ENCODE measurements around the gene LAYN. TPM values are rescaled to one million over a fixed set of nuclear protein-coding genes. Genes with fewer than 3 reads are reported as not detected.

LAYN gene
- total RNA-seq, 1 experiment from 2014 or later, result 18.8 TPM

GRCh38 chr11:111561791-111562325, 21.3 kb downstream of the LAYN start:
- DNase-seq (ENCODE audit: low read depth), result peak; percentile 84

GRCh38 chr11:111562692-111563389, 22.3 kb downstream of the LAYN start:
- no peak for DNase-seq (ENCODE audit: low read depth)

- peak; percentile 61 for DNase-seq (ENCODE audit: low read depth)
These were observed 24.7 kb downstream of the LAYN start for GRCh38 chr11:111565114-111565720.

GRCh38 chr11:111566324-111566723, 25.8 kb downstream of the LAYN start:
- DNase-seq (ENCODE audit: low read depth), result no peak

GRCh38 chr11:111569476-111569875, 29.0 kb downstream of the LAYN start:
- DNase-seq (ENCODE audit: low read depth), result no peak

- DNase-seq (ENCODE audit: low read depth), result no peak
These were observed 30.3 kb downstream of the LAYN start for GRCh38 chr11:111570796-111571195.

GRCh38 chr11:111571829-111572501, 31.4 kb downstream of the LAYN start:
- DNase-seq (ENCODE audit: low read depth), result no peak

- DNase-seq (ENCODE audit: low read depth), result no peak
These were observed 32.1 kb downstream of the LAYN start for GRCh38 chr11:111572581-111572980.

GRCh38 chr11:111573821-111574249, 33.3 kb downstream of the LAYN start:
- no peak for DNase-seq (ENCODE audit: low read depth)

GRCh38 chr11:111574373-111575225, 34.1 kb downstream of the LAYN start:
- DNase-seq (ENCODE audit: low read depth), result no peak

GRCh38 chr11:111575740-111576139, 35.2 kb downstream of the LAYN start:
- no peak for DNase-seq (ENCODE audit: low read depth)

- DNase-seq (ENCODE audit: low read depth), result no peak
These were observed 37.3 kb downstream of the LAYN start for GRCh38 chr11:111577821-111578220.

GRCh38 chr11:111581341-111581740, 40.8 kb downstream of the LAYN start:
- no peak for DNase-seq (ENCODE audit: low read depth)

- no peak for DNase-seq (ENCODE audit: low read depth)
These were observed 41.6 kb downstream of the LAYN start for GRCh38 chr11:111582163-111582562.

- no peak for DNase-seq (ENCODE audit: low read depth)
These were observed 42.4 kb downstream of the LAYN start for GRCh38 chr11:111582881-111583280.

- DNase-seq (ENCODE audit: low read depth), result peak; percentile 44
These were observed 44.9 kb downstream of the LAYN start for GRCh38 chr11:111585371-111585770.

GRCh38 chr11:111586388-111586831, 45.9 kb downstream of the LAYN start:
- DNase-seq (ENCODE audit: low read depth), result peak; percentile 46

GRCh38 chr11:111589114-111589513, 48.6 kb downstream of the LAYN start:
- DNase-seq (ENCODE audit: low read depth), result no peak

- no peak for DNase-seq (ENCODE audit: low read depth)
These were observed 49.5 kb downstream of the LAYN start for GRCh38 chr11:111589886-111590499.

GRCh38 chr11:111591187-111591960, 50.9 kb downstream of the LAYN start:
- no peak for DNase-seq (ENCODE audit: low read depth)
